ENCODE measurements around the gene AGGF1.

DNA sequence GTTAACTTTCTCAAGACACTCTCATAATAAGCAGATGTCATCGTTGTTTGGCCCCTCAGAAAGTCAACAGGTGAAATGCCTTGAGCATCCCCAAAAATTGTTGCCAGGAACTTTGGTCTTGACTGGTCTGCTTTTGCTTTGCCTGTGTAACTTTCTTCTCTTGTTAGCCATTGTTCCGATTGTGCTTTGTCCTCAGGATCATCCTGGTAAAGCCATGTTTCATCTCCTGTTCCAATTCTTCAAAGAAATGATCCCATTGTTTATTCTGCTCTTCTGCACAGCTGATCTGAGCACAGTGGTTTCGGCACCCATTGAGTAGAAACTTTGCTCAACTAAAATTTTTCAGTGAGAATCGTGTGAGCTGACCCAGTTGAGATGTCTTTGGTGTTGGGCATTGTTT is 65.0 kb downstream of the AGGF1 start:
- TF ChIP-seq GATA2 (IDR thresholded peaks at IDR 0.05; ENCODE audit: low read depth, low read length) (no peak), GATA3 (IDR thresholded peaks at IDR 0.05; ENCODE audit: low read depth, low read length) (no peak)
